Right hindlimb (tissue), 1 donor: ENCODE results near the gene LEPROT.
"Not testable (repeated sequence)": the region's sequence is repeated elsewhere in the genome, so short reads cannot be mapped to it uniquely, and the experiment has no call there.

Experiments used
- DNase-seq: peaks from one replicate; pipeline ENCODE4 v3.0.0-alpha.2; 2018

Gene LEPROT, protein sequence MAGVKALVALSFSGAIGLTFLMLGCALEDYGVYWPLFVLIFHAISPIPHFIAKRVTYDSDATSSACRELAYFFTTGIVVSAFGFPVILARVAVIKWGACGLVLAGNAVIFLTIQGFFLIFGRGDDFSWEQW

DNA sequence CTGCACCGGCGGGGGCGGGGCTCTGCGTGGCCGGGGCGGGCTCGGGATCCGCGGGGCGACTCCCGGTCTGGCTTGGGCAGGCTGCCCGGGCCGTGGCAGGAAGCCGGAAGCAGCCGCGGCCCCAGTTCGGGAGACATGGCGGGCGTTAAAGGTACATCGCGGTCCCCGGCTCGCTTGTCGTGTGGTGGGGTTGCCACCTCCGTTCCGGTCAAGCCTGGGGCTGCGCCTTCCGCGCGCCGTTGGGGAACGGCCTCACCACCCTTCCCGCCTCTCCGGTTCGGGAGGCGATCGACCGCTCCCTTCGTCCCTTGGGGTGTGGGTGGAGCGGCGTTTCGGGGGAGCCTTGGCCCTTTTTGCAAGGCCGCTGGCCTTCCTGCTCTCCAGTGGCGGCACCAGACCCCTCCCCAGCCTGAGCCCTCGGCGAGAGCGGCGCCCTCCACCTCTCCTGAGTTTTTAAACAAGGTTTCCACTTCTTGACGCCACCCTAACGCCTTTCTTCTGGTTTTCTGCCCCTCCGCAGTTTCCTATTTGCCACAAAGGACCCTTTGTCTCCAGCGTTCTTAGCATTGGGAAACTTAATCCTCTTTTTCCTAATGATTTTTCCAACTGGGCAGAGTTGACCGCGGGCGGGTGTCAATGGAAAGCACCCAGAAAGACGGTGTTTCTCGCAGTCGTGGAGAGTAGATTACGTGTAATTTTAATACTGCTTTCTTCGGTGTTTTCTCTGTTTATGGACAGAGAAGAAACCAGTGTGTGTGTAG, at the start of gene LEPROT, which contains the start of gene LEPR:
Gene LEPROT, plus strand, starts transcription at position 79 of the 761 bp plus-strand sequence. Its CDS starts 57 bp downstream, at position 136.
Gene LEPR, plus strand, starts transcription at position 79 of the 761 bp plus-strand sequence. CDS start 144,898 bp downstream, outside the sequence.
- DNase-seq, result no peak

DNA sequence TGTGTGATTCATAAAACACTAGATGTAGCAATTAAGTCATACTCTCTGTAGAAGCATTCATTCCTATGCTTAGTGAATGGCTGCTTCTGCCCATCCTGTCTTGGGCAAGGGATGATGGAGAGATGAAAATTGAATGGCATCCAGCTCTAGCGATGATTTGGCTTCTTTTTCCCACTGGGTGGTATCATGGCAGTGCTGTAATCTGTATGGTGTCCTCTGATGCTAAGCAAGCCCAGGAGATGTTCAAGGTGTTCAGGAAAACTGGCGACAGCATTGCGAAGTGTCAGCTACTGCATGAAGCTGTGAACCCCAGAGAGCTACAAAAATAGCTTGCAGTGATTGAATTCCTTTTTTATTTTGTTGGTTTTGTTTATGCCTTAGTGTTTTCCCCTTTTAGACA, 48.9 kb upstream of the LEPROT start:
- DNase-seq, result no peak

DNA sequence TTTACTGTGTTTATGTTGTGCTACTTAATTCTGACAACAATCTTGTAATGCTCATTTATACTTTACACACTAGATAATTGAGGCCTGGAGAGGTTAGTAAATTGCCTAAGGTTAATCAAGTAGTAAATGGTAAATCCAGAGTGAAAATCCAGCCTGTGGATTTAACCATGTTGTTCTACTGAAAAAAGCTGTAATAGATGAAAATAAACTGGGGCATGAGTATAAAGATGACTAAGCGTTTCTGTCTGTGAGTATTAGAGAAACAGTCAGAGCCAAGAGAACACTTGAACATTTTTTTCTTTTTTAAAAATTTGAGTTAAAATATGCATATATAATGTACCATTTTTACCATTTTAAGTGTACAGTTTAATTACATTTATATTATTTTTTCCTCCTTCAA, 47.9 kb upstream of the LEPROT start:
- DNase-seq, result no peak

DNA sequence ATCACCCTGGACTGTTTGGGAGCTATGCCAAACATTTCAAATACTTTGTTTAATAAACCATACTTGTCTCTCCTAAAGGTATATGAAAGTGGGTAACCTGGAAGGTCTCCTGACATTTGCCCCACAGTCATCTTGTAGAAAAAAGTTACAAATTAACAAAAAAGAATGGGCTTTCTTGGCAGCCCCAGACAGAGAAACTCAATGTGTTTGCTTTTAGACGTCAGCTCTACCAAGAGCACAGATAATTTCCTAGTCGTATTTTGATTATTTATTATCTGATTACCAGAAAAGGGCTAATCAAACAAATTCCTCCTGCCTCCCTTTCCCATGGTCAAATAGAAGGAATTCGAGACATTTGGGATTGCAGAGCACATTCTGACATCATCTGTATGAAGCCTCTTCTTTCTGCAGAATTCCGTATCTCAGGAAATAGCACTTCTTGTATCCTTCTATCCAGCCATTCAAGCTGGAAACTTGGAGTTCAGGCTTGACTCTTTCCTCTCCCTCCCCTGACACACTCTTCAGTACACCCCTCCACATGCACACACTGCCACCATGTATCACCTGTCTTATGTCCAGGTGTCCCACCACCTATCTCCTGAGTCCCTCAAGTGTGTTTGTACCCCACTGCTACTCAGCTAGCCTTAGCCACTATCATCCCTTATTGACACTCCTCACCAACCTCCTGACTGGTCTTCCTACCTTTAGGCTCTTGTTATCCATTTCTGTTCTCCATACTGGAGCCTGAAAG, 42.8 kb upstream of the LEPROT start:
- no peak for DNase-seq

DNA sequence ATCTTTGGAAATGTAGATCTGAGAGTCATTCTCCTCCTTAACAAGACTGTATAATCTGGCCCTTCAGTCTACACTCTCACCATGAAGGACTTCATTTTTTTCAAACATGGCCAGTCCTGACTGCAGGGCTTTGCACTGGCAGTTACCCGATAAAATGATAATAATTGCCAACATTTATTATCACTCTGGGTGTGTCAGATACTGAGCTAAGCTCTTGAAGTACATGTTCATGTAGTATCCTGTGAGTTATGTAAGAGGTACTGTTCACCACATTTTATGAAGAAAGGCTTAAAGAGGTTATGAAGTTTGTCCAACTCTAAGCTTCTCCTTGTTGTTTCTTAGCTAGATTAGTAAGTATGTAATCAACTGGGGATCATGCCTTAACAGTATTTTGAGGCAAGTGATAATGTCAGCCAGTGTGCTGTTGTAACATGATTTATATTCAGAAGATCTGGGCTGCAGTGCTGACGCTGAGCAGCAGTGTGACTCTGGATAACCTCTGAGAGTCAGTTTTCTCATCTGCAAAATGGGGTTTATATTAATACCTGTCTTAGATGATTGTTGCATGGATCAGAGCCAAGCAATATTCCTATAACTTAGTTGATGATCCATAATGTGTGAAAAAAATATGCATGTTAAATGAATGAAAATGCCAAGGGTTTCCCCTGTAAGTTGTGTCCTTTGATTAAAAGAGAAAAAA, 42.1 kb upstream of the LEPROT start:
- DNase-seq, result no peak

DNA sequence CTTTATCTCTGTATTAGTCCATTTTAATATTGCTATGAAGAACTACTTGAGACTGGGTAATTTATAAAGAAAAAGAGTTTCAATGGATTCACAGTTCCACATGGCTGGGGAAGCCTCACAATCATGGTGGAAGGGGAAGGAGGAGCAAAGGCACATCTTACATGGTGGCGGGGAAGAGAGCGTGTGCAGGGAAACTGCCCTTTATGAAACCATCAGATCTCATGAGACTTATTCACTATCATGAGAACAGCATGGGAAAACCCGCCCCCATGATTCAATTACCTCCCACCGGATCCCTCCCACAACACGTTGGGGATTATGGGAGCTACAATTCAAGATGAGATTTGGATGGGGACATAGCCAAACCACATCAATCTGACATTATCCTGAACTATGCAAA, 36.0 kb upstream of the LEPROT start:
- not testable (repeated sequence) for DNase-seq

- no peak for DNase-seq
Measured at GRCh38 chr1:65386439-65386838, 34.0 kb upstream of the LEPROT start.

DNA sequence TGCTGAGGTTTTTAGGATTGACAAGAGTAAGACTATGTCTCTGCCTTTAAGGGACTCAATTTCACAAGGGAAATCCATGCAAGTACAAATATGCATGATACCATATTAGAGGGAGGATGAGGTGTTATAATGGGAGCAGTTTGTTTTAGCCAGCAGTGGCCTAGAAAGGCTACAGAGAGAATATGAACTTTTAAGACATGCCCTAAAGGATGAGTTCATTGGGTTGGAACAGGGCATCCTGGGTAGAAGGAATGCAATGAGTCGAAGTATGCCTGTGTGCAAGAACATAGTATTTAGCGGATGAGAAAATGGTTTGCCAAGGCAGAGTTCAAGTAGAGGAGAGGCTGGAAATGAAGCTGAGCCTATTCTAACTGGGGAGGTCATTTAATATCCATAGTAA, 32.6 kb upstream of the LEPROT start:
- no peak for DNase-seq

GRCh38 chr1:65388908-65389695, 31.4 kb upstream of the LEPROT start:
- DNase-seq, result no peak

GRCh38 chr1:65392497-65392896, 28.0 kb upstream of the LEPROT start:
- no peak for DNase-seq

DNA sequence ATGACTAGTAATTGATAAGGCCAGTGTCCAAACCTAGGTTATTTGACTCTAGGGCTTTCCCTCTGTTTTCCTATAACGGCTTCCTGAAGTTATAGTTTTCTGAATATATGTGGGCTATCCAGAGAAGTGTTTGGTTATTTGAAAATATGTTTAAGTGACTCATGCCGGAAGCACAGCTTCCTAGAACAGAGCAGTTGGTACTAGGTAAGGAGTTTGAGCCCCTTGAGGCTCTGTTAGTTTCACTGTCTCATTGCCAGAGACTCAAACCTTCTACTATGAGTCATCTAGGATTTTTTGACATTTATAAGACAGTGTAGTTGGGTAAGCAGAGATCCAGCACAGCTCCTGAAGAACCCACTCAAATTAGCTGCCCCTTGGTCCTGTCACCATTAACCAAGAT, 27.1 kb upstream of the LEPROT start:
- DNase-seq, result no peak

- no peak for DNase-seq
Measured at GRCh38 chr1:65393928-65394327, 26.5 kb upstream of the LEPROT start.

DNA sequence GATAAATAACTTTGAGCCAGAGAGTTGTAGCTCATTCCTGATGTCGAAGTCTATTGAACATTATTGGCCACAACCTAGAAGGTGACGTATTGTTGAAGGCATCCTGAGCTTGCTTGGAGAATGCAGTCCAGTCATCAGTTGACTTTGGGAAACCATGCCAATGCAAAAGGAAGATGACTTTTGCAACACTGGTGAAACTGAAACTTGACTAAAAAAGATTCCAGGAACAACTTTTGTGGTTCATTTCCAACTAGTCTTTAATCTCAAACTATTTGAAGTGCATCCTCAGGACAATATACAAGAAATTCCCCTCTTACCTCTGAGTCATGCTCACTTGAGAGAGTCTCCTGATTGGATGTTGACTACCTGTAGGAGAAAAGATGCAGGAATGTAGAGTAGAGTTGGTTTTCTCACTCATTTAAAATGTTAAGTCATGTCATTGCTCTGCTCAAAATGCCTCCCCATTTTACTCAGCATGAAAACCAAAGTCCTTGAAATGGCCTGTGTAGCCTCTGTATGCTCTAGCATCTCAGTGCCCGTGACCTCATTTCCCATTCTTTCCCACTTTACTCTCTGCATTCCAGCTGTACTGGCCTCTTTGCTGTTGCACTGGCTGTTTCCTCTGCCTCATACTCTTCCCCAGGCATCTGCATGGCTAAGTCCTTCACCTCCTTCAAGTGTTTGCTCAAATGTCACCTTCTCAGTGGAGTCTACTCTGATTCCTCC, 24.4 kb upstream of the LEPROT start:
- no peak for DNase-seq

GRCh38 chr1:65398083-65398482, 22.4 kb upstream of the LEPROT start:
- no peak for DNase-seq

GRCh38 chr1:65399003-65399402, 21.5 kb upstream of the LEPROT start:
- DNase-seq, result no peak

DNA sequence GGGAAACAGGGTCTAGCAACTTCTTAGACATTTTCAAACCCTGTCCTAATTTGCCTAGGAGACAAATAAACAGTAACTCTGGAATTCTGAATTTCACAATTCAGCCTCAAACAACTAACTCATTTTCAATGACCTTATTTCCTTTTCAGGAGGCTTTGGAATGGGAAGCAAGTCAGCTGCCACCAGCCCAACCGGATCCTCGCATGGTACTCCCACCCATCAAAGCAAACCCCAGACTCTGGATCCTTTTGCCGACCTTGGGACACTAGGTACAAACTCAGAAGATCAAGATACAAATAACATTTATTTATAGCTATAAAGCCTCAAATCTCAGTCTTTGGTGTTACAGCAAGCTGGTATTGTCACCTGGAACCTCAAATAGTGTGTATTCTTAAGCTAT, 18.9 kb upstream of the LEPROT start:
- no peak for DNase-seq

DNA sequence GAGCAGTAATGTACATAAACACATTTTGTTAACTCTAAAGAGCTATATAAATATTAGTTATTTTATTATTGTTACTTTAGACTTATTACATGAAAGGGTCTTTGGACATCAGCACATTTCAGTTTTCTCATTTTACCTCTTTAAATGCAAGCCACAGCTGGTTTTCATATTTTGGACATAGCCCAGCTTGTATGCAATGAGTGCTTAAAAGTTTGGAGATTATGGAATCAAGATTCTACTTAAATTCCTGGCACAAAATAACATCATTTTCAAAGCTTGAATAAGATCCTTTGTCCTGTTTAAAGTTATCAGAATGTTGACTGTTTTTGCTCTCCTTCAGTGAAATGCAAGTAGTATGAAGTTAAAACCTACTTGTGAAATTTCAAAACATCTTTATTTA, 15.5 kb upstream of the LEPROT start:
- DNase-seq, result no peak

DNA sequence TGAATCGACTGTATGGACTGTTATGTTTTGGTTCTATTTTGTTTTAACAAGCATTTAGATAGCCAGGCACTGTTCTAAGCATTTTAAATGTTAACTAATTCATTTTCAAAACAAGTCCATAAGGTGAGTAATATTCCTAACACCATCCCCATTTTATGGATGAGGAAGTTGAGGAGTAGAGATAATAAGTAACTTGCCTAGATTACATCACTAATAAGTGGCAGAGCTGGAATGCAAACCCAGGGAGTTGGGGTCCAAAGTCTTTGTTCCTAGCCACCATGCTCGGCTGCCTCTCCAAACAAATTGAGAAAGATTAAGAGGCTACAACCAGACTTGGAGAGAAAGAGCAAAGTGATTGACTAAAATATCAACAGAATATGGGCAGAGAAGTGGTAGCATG, 12.6 kb upstream of the LEPROT start:
- no peak for DNase-seq

DNA sequence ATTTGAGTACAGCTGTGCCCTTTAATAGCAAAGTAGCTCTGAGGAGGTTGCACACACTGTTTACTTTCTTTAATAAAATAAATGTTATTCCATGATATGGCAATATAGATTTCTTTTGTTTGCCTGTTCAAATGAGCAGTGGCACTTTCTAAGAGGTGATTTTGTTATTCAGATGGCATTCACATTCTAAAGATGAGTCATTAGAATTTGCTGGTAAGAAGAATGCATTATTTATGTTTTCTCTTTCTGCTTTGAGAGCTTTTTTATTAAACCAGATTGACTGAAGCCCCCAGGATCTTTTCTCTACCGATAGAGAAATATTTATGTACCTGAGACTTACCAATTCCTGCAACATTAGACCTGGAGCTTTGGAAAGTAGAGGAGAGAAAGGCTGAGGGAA, 11.2 kb upstream of the LEPROT start:
- no peak for DNase-seq

DNA sequence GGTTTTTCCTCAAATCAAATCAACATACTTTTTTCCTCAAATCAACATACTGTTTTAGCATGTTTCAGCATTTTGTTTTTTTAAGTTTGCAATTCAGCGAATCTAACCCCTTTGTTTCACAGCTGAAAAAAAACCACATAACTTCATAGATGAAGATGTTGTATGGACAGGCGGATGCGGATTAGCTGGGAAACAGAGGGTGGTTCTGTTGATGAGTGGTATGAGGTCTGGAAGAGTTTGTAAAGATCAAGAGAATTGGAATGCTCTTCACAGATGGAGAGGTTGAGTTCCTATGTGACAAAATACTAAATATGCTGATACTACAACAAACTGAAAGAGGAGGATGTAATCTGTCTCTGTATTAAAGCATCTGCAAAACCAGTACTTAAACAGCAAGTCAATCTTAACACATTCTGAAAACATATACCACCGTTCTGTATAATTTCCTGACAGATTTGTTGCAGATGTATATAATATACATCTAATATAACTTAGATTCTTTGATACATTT, 10.6 kb upstream of the LEPROT start:
- DNase-seq, result no peak

DNA sequence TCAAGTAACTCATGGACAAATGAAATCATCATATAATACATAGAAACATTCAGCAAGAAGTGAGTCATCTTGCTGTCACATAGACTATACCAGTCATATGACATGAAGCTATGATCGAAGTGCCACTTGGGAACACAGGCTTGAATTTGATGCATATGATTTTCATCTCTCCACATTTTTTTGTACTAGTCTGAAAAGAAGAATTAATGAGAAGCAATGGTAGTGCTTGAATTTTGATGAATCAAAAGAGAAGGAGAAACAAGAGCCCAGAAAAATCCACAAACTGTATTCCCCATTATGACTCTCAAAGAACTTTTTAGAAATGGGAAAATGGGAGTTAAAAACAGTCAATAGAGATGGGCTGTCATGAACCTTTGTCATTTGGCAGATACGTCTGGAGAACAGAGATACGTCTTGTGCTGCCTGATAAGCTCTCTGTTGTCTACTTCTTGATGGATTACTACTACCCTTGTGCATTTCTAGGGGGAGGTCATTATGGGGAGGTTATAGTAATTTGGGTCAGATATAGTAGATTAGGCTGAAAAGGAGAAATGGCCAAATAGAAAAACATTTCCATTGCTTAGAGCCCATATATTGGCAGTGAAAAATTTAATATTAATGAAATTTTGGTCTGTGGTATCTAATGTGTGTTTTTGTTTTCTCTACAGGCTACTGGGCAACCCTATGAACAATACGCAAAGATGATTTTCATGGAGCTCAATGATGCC, 8.0 kb upstream of the LEPROT start:
- DNase-seq, result no peak
